Measurements from ENCODE around the gene SNX25. TPM values are rescaled to one million over a fixed set of nuclear protein-coding genes. Genes with fewer than 3 reads are reported as not detected.

SNX25 gene
- total RNA-seq, 4 donors from 2014 or later = 36.9 to 71.3 (median 42.7) TPM

DNA sequence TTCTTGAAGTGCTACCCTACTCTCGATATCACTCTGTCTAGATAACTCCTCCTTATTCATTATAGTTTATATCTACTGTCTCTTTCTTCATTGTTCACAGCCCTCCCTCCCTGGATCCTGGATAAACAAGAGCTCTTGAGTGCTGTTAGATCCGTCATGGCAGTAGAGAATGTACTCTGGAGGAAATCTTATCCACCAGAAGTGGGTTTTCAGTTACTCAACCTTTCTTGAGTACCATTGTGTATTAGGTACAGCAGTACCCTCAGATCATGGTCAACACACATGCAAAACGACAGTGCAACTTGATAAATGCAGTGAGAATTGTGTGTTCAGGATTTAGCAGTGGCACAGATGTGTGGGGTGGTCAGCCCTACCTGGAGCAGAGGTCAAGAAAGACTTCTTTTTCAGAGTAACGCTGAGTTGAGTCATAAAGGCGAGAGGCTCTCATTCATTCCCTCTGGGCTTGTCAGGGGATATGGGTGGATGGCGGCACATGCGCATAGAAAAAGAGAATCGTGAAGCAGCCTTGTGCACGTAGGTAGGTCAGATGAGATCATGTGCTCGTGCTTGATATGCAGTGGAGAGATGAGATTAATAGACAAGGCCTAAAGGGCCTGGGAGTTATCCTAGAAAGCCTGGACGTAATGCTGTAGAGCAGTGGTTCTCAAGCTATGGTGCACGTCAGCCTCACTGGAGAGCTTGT lies 89.5 kb downstream of the SNX25 start:
- 59 to 69% methylated on average over 12 of the region's 12 CpGs for WGBS, 2 donors
- no peaks in the 10 kb centered on the region for H3K27me3 ChIP-seq
- TF ChIP-seq, protein P1, sequence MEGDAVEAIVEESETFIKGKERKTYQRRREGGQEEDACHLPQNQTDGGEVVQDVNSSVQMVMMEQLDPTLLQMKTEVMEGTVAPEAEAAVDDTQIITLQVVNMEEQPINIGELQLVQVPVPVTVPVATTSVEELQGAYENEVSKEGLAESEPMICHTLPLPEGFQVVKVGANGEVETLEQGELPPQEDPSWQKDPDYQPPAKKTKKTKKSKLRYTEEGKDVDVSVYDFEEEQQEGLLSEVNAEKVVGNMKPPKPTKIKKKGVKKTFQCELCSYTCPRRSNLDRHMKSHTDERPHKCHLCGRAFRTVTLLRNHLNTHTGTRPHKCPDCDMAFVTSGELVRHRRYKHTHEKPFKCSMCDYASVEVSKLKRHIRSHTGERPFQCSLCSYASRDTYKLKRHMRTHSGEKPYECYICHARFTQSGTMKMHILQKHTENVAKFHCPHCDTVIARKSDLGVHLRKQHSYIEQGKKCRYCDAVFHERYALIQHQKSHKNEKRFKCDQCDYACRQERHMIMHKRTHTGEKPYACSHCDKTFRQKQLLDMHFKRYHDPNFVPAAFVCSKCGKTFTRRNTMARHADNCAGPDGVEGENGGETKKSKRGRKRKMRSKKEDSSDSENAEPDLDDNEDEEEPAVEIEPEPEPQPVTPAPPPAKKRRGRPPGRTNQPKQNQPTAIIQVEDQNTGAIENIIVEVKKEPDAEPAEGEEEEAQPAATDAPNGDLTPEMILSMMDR (IDR thresholded peaks at IDR 0.05) = no peak
- TF ChIP-seq POLR2A (IDR thresholded peaks at IDR 0.05) = no peak
- DNase-seq = no peak
- peak overlapping the region; percentile 0 to 57 (median 19) for H3K27ac ChIP-seq
- H3K9me3 ChIP-seq = no peaks in the 10 kb centered on the region
- peaks cover 8 to 45% of the 10 kb centered on the region in 2 donors for H3K4me1 ChIP-seq
- no peaks in the 10 kb centered on the region for H3K36me3 ChIP-seq
- intact Hi-C loops (cut with DNase I) = no loop called here
- no peak overlapping the region for H3K4me3 ChIP-seq (replicated peaks in 1 of 3)

DNA sequence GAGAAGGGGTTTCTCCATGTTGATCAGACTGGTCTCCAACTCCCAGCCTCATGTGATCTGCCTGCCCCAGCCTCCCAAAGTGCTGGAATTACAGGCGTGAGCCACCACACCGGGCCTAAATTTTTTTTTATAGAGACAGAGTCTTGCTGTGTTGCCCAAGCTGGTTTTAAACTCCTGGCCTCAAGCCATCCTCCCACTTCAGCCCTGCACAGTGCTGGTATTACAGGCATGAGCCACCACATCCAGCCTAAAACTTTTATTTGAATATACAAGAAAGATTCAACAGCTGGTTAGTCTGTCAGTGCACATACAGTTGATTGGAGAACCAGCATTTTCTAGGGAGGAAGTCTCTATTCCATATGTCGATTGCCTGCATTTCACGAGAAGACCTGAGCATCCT lies 95.1 kb downstream of the SNX25 start:
- H3K9me3 ChIP-seq = no peaks in the 10 kb centered on the region
- TF ChIP-seq, protein P1 (IDR thresholded peaks at IDR 0.05) = no peak
- TF ChIP-seq POLR2A (IDR thresholded peaks at IDR 0.05) = no peak
- WGBS, 2 donors = 85 to 88% methylated on average over 4 of the region's 4 CpGs
- peak overlapping the region; percentile 63 to 70 (median 67) for H3K27ac ChIP-seq
- H3K4me3 ChIP-seq (replicated peaks in 1 of 3) = no peak overlapping the region
- no peaks in the 10 kb centered on the region for H3K36me3 ChIP-seq
- H3K4me1 ChIP-seq = peaks cover 33 to 43% of the 10 kb centered on the region in 2 donors
- DNase-seq = peak; percentile 36 to 55
- no peaks in the 10 kb centered on the region for H3K27me3 ChIP-seq
- intact Hi-C loops (cut with DNase I) = loop anchor here (10.0 kb wide), 1 partner anchor 80 kb away; no protein-coding TSS in a partner anchor

DNA sequence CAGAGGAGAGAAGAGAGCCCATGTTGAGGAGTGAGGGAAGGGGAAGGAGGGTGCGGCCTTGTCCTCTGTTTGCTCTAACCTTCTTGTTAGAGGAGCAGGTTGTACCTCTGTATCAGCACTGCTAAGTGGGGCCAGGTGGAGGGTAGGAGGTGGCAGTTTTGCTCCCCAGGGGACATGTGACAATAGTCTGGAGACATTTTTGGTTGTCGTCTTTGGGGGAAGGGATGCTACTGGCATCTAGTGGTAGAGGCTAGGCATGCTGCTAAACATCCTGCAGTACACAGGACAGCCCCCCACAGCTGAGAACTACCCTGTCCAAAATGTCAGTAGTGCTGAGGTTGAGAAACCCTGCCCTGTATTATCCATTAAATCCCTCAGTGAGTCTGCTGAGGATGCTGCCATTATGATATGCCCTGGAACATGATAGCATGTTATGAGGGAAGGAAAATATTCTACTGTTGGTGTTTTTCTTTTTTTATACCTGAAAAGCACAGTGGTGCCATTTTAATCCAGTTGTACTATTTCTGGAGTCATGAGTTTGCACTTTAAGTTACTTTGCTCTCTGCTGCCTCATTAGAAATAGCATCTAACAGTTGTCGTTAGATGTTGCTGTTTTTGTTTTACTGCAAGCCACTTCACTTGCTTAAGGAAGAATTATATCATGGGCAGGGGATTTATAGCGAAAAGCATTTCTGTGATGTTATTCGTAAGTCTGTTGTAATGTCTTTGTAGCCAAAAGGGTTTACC lies 95.7 kb downstream of the SNX25 start:
- TF ChIP-seq, protein P1 (IDR thresholded peaks at IDR 0.05) = peak in 3 of 6 experiments; percentile 36 to 39 (median 38)
- no peak for TF ChIP-seq POLR2A (IDR thresholded peaks at IDR 0.05)
- WGBS, 2 donors = 83% methylated on average over 5 of the region's 5 CpGs
- peak; percentile 27 to 30 for DNase-seq
- peaks cover 33 to 41% of the 10 kb centered on the region in 2 donors for H3K4me1 ChIP-seq
- no peaks in the 10 kb centered on the region for H3K27me3 ChIP-seq
- H3K27ac ChIP-seq = peak overlapping the region; percentile 63 to 70 (median 67)
- intact Hi-C loops (cut with DNase I) = loop anchor here (10.0 kb wide), 1 partner anchor 80 kb away; no protein-coding TSS in a partner anchor
- no peak overlapping the region for H3K4me3 ChIP-seq (replicated peaks in 1 of 3)
- H3K9me3 ChIP-seq = no peaks in the 10 kb centered on the region
- no peaks in the 10 kb centered on the region for H3K36me3 ChIP-seq

DNA sequence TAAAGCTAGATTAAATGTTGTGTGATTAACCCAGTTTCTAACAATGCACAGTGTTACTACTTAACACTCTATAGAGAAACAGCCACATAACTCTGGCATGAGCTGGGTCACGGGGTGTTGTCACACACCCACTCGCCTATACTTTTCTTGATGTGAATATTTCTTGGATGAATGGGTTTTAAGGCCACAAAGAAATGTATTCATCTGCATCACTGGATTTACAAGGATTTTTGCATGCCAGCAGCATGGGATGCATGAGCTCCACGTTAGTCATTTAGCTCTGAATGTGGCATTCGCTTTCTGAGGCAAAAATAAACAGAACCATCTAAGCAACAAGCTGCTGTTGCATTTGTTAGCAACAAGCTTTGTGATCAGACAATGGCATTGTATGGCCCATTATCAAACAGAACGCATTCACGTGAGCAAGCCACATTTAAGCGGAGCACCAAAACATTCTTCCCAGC lies 96.6 kb downstream of the SNX25 start:
- Histone ChIP-seq H3K27ac (peak overlapping the region; percentile 63 to 70 (median 67)), H3K27me3 (no peaks in the 10 kb centered on the region), H3K9me3 (no peaks in the 10 kb centered on the region), H3K4me3 (replicated peaks in 1 of 3) (no peak overlapping the region), H3K4me1 (peaks cover 33 to 41% of the 10 kb centered on the region in 2 donors), H3K36me3 (no peaks in the 10 kb centered on the region)
- 35 to 47% methylated on average over 7 of the region's 7 CpGs for WGBS, 2 donors
- TF ChIP-seq, protein P1 (IDR thresholded peaks at IDR 0.05) = no peak
- no peak for TF ChIP-seq POLR2A (IDR thresholded peaks at IDR 0.05)
- intact Hi-C loops (cut with DNase I) = loop anchor here (10.0 kb wide), 1 partner anchor 79 kb away; no protein-coding TSS in a partner anchor
- DNase-seq = peak; percentile 29 to 52
